OCI-LY7 (cell line): ENCODE results near the gene AVPI1. TPM values are rescaled to one million over a fixed set of nuclear protein-coding genes. Genes with fewer than 3 reads are reported as not detected.
A peak's percentile ranks its signal among the peaks of the same experiment; 100 is the strongest.

Experiments used
- BruUV-seq: library from RNA; stranded (reverse); fragments of 400-500 nt; replicated peaks from 2 replicates; lab custom pipeline; 2021; lab: Mats Ljungman, UMichigan
- CTCF ChIA-PET: fragments of 300-600 bp; sonication (Branson Sonifier 250); formaldehyde crosslinking; loops from one replicate; lab custom pipeline; 2022; ENCODE audit warnings: antibody characterized with exemption; ENCODE audit not compliant: unreplicated experiment; lab: Charles Lee
- POLR2A ChIA-PET: fragments of 300-600 bp; sonication (Branson Sonifier 250); formaldehyde crosslinking; loops from one replicate; lab custom pipeline; 2022; ENCODE audit warnings: antibody characterized with exemption; lab: Charles Lee
- DNase-seq: peaks from one replicate; pipeline ENCODE4 v3.0.0-alpha.2; 2015; ENCODE audit warnings: low spot score
- H2AFZ ChIP-seq: fragments of 200-600 bp; sonication (generic), shearing (Covaris generic); 2 replicates; pipeline ENCODE4 v1.6.1; 2014; ENCODE audit warnings: mild to moderate bottlenecking, antibody characterized with exemption, low read length, moderate library complexity
- H3K27ac ChIP-seq: fragments of 200-600 bp; sonication (generic); 2 replicates; pipeline ENCODE4 v1.5.1; 2014; ENCODE audit warnings: mixed run types, low read depth, mild to moderate bottlenecking, moderate library complexity, low read length, inconsistent platforms; ENCODE audit not compliant: poor library complexity, severe bottlenecking
- H3K36me3 ChIP-seq: fragments of 200-600 bp; sonication (generic); 2 replicates; pipeline ENCODE4 v1.6.1; 2014; ENCODE audit warnings: mild to moderate bottlenecking, antibody characterized with exemption, low read length, moderate library complexity, mixed read lengths; ENCODE audit not compliant: insufficient read depth
- H3K4me1 ChIP-seq: fragments of 200-600 bp; sonication (generic); 2 replicates; pipeline ENCODE4 v1.5.1; 2014; ENCODE audit warnings: mild to moderate bottlenecking, low read length; ENCODE audit not compliant: insufficient read depth, poor library complexity, severe bottlenecking
- H3K4me2 ChIP-seq: fragments of 200-600 bp; sonication (generic); 2 replicates; pipeline ENCODE4 v1.6.1; 2014; ENCODE audit warnings: mild to moderate bottlenecking, low read length
- H3K4me3 ChIP-seq: fragments of 200-600 bp; sonication (generic); 2 replicates; pipeline ENCODE4 v1.5.1; 2014; ENCODE audit warnings: mild to moderate bottlenecking, low read depth, low read length; ENCODE audit not compliant: poor library complexity, severe bottlenecking
- H3K79me2 ChIP-seq: fragments of 200-600 bp; sonication (generic); 2 replicates; pipeline ENCODE4 v1.6.1; 2016; ENCODE audit warnings: low read depth, mild to moderate bottlenecking, low read length, moderate library complexity, mixed read lengths; ENCODE audit not compliant: insufficient read depth
- H3K9me2 ChIP-seq: fragments of 200-600 bp; sonication (generic); 2 replicates; pipeline ENCODE4 v1.6.1; 2016; ENCODE audit warnings: mild to moderate bottlenecking, low read length, mixed read lengths; ENCODE audit not compliant: insufficient read depth
- H3K9me3 ChIP-seq: fragments of 200-600 bp; sonication (generic); 2 replicates; pipeline ENCODE4 v1.6.1; 2014; ENCODE audit warnings: mild to moderate bottlenecking, mixed run types, low read length, mixed read lengths
- H4K20me1 ChIP-seq: fragments of 200-600 bp; sonication (generic); 2 replicates; pipeline ENCODE4 v1.6.1; 2014; ENCODE audit warnings: mild to moderate bottlenecking, antibody characterized with exemption, low read length, moderate library complexity, mixed read lengths; ENCODE audit not compliant: insufficient read depth
- CTCF ChIP-seq: fragments of 200-600 bp; sonication (generic); conservative IDR thresholded peaks from 2 replicates; pipeline ENCODE4 v1.5.1; 2014; ENCODE audit warnings: mild to moderate bottlenecking, antibody characterized with exemption, low read length, moderate library complexity, mixed read lengths
- EZH2phosphoT487 ChIP-seq: fragments of 200-600 bp; sonication (generic); IDR thresholded peaks from 2 replicates; pipeline ENCODE4 v1.6.1; 2018; ENCODE audit warnings: low read depth, borderline replicate concordance, mild to moderate bottlenecking, mixed run types, antibody characterized with exemption, low read length, moderate library complexity, mixed read lengths
- intact Hi-C: fragments of 100-400 bp; cut with micrococcal nuclease; formaldehyde crosslinking; loops from one replicate; pipeline ENCODE4 v1.10.0; 2022; ENCODE audit not compliant: unreplicated experiment
- total RNA-seq, 2 experiments: library from RNA; depleted of rRNA in 1 of 2; stranded (reverse); fragments of >200 nt in 1 of 2; shearing (Covaris generic) in 1 of 2; gene quantifications; 2 replicates each; pipeline ENCODE4 v1.2.3, GENCODE V29; 2014 to 2022

Gene AVPI1
- total RNA-seq, 2 experiments from 2014 or later: 3.2 to 4.6 TPM

- CTCF ChIA-PET: no interaction called here
- TF ChIP-seq CTCF (no peak; the same call in 1 of the 2 replicates), EZH2phosphoT487 (no peak)
- no TSS peak for BruUV-seq
- Histone ChIP-seq H3K36me3 (no peaks in the 10 kb centered on the region), H3K9me3 (no peaks in the 10 kb centered on the region), H3K9me2 (no peaks in the 10 kb centered on the region), H3K27ac (no peak overlapping the region), H2AFZ (peak overlapping the region; percentile 58; the same call in 1 of the 2 replicates), H3K4me2 (peak overlapping the region; percentile 81), H3K4me3 (peak overlapping the region; percentile 62), H3K4me1 (no peaks in the 10 kb centered on the region), H3K79me2 (no peaks in the 10 kb centered on the region), H4K20me1 (no peaks in the 10 kb centered on the region)
- no peak for DNase-seq
- POLR2A ChIA-PET: no interaction called here
- intact Hi-C loops: no loop called here
Measured at GRCh38 chr10:97714401-97715258, 27.6 kb upstream of the AVPI1 start.

GRCh38 chr10:97713826-97714400 is 26.9 kb upstream of the AVPI1 start:
- H4K20me1 ChIP-seq: no peaks in the 10 kb centered on the region
- H3K4me1 ChIP-seq: no peaks in the 10 kb centered on the region
- H3K9me3 ChIP-seq: no peaks in the 10 kb centered on the region
- intact Hi-C loops: no loop called here
- no peaks in the 10 kb centered on the region for H3K79me2 ChIP-seq
- peak overlapping the region; percentile 81 for H3K4me2 ChIP-seq
- ChIA-PET POLR2A (no interaction called here), CTCF (no interaction called here)
- no peaks in the 10 kb centered on the region for H3K36me3 ChIP-seq
- peak overlapping the region; percentile 58; the same call in 1 of the 2 replicates for H2AFZ ChIP-seq
- TF ChIP-seq CTCF (peak; percentile 58; the same call in 1 of the 2 replicates), EZH2phosphoT487 (0 out of 2 replicates have a peak, but pooled peaks have one; percentile 48)
- H3K4me3 ChIP-seq: peak overlapping the region; percentile 62
- no peaks in the 10 kb centered on the region for H3K9me2 ChIP-seq
- H3K27ac ChIP-seq: no peak overlapping the region
- BruUV-seq: no TSS peak
- DNase-seq: peak; percentile 70
